Muscle layer of duodenum (tissue), 2 donors: Measurements from ENCODE around the gene PARL.

Experiments
- H3K27ac ChIP-seq: one replicate; pipeline ENCODE4 v1.7.0; 2013; ENCODE audit warnings: mild to moderate bottlenecking, low read length
- H3K27me3 ChIP-seq: one replicate; pipeline ENCODE4 v1.7.0; 2013; ENCODE audit warnings: low read depth, mild to moderate bottlenecking, control low read depth, low read length
- H3K36me3 ChIP-seq, 2 donors: one replicate each; pipeline ENCODE4 v1.7.0; 2013; ENCODE audit warnings: low read length in 2 of 2, control low read depth in 1 of 2, mild to moderate bottlenecking in 1 of 2; ENCODE audit not compliant: insufficient read depth in 2 of 2, control insufficient read depth in 1 of 2
- H3K4me1 ChIP-seq, 2 donors: one replicate each; pipeline ENCODE4 v1.7.0; 2013; ENCODE audit warnings: low read length in 2 of 2, mild to moderate bottlenecking in 2 of 2, control low read depth in 1 of 2, moderate library complexity in 1 of 2; ENCODE audit not compliant: insufficient read depth in 2 of 2, control insufficient read depth in 1 of 2
- H3K4me3 ChIP-seq, 2 donors: one replicate each; pipeline ENCODE4 v1.7.0; 2013; ENCODE audit warnings: low read length in 2 of 2, low read depth in 1 of 2, mild to moderate bottlenecking in 1 of 2
- H3K9me3 ChIP-seq, 2 donors: one replicate each; pipeline ENCODE4 v1.7.0; 2013; ENCODE audit warnings: low read length in 2 of 2, control low read depth in 1 of 2, mild to moderate bottlenecking in 1 of 2; ENCODE audit not compliant: control insufficient read depth in 1 of 2
- donor health status: healthy.

The PARL gene

DNA sequence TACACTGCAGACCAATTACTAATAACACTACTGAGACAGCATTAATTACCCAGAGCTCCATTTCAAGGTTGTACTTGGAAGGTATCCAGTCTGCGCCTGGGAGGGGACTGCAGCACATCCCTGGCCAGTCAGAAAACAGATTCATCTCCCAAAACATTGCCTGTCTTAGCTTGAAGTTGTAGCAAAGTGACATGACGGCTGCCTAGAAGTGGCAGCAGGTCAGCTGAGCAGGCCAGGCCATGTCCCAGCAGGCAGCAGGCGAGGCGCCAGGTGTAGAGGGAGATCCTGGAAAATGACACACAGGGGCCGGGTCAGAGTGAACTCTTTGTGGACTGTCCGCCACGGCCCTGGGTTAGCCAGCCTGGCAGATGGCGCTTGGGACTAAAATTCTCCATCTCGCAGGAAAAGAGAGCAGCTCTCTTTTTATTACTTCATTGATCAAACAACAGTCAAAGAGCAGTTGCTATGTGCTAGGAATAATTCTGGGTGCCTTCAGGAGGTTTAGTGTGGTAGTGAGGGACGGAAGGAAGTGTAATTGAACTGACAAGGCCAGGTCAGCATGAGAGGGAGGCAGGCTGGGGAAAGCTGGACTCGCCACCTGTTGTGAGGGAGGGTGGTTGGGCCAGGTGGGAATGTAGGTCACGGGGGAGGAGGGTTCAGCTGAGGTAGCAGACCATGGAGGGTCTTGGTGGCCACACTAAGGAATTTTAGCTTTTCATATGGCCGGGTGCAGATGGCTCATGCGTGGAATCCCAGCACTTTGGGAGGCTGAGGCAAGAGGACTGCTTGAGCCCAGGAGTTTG is 58.0 kb downstream of the PARL start:
- Histone ChIP-seq H3K36me3 (peaks cover 20 to 22% of the 10 kb centered on the region in 2 donors), H3K4me3 (no peak overlapping the region), H3K9me3 (no peaks in the 10 kb centered on the region), H3K27me3 (no peaks in the 10 kb centered on the region), H3K27ac (no peak overlapping the region), H3K4me1 (peaks cover 0 to 10% of the 10 kb centered on the region in 2 donors)

DNA sequence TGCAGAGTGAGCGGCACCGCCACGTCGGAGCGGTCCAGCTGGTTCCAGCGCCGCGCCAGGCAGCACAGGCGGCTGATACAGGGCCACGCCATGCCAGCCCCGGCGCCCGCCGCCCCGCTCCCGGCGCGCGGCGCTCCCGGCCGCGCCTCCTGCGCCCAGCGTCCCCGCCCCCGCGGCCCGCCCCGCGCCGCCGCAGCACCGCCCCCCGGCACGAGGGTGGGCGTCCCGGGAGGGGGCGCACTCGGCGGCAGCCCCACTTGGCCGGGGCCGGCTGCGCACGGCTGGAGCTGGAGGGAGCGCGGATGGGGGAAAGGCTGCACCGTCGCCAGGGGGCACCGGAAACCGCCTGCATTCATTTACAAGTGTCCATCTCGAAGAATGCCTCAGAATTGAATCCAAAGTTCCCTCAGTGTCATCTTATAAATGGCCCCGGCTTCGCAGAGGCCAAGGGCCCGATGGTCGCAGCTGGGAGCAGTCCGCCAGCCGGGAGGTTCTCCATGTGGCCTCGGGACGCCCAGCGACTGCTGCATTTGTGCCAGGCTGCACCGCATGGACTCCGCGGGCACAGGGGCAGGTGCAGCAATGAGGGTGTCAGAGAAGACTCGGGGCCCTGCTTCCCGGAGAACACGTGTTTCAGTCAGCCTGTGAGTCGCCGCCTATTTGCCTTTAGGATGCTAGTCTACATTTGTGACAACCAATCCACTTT is 59.1 kb downstream of the PARL start, which contains the start of gene MAP6D1:
Gene MAP6D1 (minus strand): TSS at position 122 of the 706 bp plus-strand sequence. CDS start 30 bp downstream, at position 92.
- Histone ChIP-seq H3K27me3 (no peaks in the 10 kb centered on the region), H3K27ac (no peak within 1 kb of the TSS), H3K9me3 (no peaks in the 10 kb centered on the region), H3K36me3 (peaks cover 16% of the 10 kb centered on the region in 2 donors), H3K4me3 (peak within 1 kb of the TSS; percentile 37 to 77), H3K4me1 (peaks cover 0 to 10% of the 10 kb centered on the region in 2 donors)

DNA sequence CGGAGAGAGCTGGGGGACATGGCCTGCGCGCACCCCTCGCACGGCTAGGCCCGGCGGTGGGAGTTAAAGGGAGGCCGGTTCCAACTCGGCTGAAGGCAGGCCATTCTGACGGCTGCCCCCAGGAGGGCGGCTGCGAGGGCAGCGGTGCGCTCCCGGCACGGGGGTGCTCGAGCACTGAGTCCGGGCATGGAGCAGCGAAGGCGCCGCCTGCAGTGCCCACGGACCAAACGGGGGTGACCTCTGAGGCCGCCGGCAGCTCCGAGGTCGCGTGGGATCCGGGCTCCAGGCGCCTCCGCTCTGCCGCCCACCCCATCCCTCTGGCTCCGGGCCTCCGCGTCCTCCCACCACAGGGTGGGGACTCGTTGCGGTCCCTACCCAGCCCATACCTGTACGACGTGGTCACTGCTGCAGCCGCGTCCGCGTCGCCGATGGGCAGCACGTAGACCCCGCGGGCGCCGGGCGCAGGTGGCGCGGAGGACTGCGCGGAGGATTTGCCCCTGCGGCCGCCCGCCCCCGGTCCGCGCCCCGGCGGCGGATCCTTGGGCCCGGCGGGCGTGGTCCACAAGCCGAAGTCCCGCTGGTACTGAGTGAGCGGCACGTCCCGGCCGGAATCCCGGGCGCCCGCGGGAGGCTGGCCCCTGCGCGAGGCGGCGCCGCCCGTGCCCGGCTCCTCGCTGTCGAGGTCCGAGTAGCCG is 59.8 kb downstream of the PARL start:
- peaks cover 0 to 10% of the 10 kb centered on the region in 2 donors for H3K4me1 ChIP-seq
- H3K27ac ChIP-seq: no peak overlapping the region
- H3K36me3 ChIP-seq: peaks cover 11% of the 10 kb centered on the region in 2 donors
- no peaks in the 10 kb centered on the region for H3K9me3 ChIP-seq
- H3K27me3 ChIP-seq: no peaks in the 10 kb centered on the region
- H3K4me3 ChIP-seq: peak overlapping the region in 1 of 2 donors; percentile 77

DNA sequence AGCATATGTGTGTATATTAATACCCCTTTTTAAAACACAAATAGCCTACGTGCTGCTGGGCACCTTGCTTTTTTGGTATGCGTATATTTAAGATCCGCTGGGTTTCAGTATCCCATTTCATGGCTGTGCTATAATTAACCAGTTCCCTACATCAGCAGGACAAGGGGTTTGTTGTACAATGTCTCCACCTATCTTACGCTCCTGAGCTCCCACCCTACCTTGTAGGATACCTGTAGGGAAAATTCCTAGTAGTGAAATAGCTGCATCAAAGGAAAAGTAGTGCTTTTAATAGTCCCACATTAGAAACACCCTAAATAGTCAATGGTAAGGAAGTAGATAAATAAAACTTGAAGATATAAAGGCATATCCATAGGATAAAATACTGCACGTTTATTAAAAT is 60.7 kb downstream of the PARL start:
- Histone ChIP-seq H3K9me3 (no peaks in the 10 kb centered on the region), H3K27me3 (no peaks in the 10 kb centered on the region), H3K27ac (no peak overlapping the region), H3K4me3 (no peak overlapping the region), H3K36me3 (peaks cover 2% of the 10 kb centered on the region in 2 donors), H3K4me1 (peaks cover 0 to 10% of the 10 kb centered on the region in 2 donors)

DNA sequence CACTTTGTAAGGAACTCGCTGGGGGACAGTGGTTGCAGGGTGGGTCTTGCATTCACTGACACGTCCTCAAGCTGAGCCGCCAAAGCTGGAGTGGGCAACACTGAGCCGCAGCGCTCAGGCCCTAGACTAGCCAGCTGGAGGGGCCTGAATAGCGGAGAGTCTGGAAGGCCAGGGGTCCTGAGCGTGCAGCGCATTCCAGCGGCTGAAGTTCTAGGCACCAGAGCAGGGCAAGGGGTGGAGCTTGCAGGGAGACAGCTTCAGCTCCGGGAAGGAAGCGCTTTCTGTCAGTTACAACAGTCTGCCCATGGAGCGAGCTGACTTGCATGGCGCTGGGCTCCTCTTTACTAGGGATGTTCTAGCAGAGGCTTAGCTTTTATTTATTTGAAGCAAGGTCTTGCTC is 62.0 kb downstream of the PARL start:
- Histone ChIP-seq H3K27me3 (no peaks in the 10 kb centered on the region), H3K9me3 (no peaks in the 10 kb centered on the region), H3K27ac (no peak overlapping the region), H3K4me1 (peaks cover 0 to 10% of the 10 kb centered on the region in 2 donors), H3K36me3 (no peaks in the 10 kb centered on the region), H3K4me3 (no peak overlapping the region)

DNA sequence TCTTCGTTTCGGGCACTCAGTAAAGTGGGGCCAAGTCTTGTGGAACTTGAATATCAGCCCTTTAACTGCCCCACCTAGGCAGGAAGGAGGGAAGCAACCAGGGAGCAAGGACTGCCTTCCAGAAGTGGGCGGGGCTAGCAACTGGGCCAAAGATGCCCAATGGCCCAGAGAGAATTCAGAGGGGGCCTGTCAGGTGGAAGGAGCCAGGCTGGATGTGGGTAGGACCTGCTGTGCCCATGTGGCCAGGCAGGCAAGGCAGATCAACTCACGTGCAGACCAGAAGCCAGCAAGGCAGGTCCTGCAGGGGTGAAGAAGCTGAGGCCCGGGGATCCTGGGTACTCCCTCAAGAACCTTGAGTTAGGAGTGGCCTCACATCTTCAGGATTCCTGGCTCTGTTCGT is 64.8 kb downstream of the PARL start:
- Histone ChIP-seq H3K27me3 (no peaks in the 10 kb centered on the region), H3K9me3 (no peaks in the 10 kb centered on the region), H3K4me1 (peaks cover 0 to 9% of the 10 kb centered on the region in 2 donors), H3K36me3 (peaks cover 3% of the 10 kb centered on the region in 2 donors), H3K27ac (no peak overlapping the region), H3K4me3 (no peak overlapping the region)

DNA sequence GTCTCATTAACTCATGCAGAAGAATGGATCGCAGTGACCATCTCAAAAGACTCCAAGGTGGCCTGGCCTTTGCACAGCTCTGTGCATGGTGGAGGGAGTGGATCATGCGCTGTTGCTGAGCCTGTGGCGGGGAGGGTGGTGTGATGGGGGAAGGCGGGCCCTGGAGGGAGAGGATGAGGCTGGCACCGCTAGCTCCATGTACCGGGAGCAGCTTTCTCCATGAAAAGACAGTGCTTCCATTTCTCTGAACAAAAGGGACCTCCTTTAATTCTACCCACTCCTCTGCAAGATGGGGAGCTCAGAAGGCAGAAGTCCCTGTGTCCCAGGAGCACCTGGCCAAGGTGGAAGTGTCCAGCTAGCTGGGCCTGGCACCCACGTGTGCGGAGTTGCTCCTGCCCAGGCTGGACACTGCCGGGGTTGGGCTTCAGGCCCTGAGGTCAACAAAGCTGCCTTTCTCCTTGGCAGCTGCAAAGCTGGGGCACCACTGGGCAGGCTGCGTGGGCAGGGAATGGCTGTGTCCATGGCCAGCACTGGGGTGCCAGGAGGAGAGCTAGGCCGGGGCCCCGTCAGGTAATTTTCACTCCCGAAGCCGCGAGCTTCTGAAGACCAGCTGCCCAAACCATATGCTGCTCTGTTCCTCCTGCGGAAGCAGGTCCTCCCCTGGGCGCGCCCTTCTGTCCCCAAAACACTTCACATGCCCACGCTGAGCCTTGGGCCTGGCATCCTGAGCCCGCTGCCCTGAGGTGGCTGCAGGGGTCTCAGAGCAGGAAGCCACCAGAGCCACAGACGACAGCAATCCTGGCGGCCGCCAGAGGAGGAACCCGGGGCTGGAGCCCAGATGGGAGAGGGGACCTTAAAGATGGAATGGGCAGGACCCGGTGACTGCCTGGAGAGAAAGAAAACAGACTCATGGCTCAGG is 65.7 kb downstream of the PARL start:
- peaks cover 3% of the 10 kb centered on the region in 2 donors for H3K36me3 ChIP-seq
- no peaks in the 10 kb centered on the region for H3K27me3 ChIP-seq
- no peaks in the 10 kb centered on the region for H3K9me3 ChIP-seq
- no peak overlapping the region for H3K4me3 ChIP-seq
- no peak overlapping the region for H3K27ac ChIP-seq
- H3K4me1 ChIP-seq: peaks cover 0 to under 1% of the 10 kb centered on the region in 2 donors

DNA sequence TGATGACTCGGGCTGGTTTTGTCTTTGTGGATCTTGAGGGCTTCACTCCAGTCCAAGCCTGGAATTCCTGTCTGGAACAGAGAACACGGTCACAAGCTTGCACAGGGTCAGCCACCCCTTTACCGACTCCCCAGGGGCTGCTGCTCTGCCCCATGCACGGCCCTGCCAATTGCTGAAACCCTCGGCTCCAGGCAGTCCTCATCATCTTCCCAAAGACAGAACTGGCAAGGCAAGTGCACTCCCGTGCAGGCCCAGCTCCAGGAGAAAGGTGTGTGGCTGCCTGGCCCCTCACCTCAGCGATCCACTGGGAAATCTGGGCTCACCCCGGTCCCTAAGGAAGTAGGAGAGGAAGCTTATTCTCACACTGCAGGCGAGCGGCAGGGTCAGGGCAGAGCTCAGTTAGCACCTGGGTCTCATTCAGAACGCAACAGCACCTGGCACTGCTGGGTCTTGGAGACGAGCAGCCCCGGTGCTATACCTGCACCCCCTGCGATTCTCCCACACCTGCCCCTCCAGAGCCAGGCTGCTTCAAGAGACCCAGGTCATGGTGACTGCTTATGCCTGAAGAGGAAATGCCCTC is 66.5 kb downstream of the PARL start:
- Histone ChIP-seq H3K27ac (no peak overlapping the region), H3K27me3 (no peaks in the 10 kb centered on the region), H3K4me3 (no peak overlapping the region), H3K36me3 (peaks cover 3% of the 10 kb centered on the region in 2 donors), H3K9me3 (no peaks in the 10 kb centered on the region), H3K4me1 (peaks cover 0 to under 1% of the 10 kb centered on the region in 2 donors)

DNA sequence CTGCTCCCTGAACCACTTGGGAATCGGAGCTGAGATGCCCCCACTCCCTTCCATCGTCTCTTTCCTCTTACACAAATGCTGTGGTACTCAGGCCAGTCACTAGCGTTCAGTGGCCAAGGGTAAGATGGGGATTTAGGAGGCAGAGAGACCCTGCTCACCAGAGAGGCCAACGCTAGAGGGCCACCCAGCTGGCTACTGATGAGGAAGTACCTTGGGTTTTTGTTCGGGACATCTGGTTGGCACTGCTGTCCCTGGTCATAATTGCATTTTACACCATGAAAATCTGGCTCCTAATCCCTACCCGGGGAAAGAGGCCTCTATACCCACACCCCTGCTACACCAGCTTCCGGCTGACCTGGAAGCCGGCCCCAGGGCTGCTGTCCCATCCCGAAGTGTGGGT is 67.0 kb downstream of the PARL start:
- Histone ChIP-seq H3K4me3 (no peak overlapping the region), H3K27me3 (no peaks in the 10 kb centered on the region), H3K4me1 (peaks cover 0 to 6% of the 10 kb centered on the region in 2 donors), H3K36me3 (peaks cover 3% of the 10 kb centered on the region in 2 donors), H3K27ac (no peak overlapping the region), H3K9me3 (no peaks in the 10 kb centered on the region)

DNA sequence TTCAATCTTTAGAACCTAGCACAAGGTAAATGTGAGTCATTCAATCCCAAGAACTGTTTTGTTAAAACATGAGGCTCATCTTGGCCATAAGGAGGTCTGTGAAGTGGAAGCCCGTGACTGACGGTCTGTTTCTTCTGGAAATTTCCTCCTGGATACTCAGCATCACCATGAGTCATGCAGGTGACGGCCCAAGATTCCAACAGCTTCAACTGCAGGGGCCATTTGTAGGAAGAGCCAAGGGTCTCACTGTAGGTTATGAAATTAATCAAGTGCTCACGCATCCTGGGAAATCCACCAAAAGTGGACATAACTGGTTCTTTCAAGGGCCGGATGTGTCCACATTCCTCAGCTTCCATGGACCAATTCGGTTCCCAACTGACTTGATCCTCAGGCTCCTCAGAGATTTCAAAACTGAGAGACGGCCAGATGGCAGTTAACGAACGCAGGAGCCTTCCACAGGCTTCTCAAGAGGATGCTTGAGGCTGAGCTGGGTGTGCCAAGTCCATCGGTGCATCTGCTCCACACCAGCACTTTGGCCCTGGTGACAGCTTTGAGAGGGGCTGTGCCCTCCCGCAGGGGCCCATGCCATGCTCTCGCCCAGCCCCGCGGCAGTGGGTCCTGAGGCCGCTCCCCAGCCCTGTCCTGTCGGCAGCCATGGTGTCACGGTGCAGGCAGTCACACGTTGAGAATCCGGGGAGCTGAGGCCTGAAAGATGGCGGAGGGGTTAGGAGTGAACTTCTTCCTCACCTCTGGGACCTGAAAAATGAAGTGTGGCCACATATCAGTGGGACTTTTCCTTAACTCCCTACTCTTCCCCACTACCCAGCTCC is 67.8 kb downstream of the PARL start:
- Histone ChIP-seq H3K27ac (no peak overlapping the region), H3K4me1 (peaks cover 0 to 6% of the 10 kb centered on the region in 2 donors), H3K27me3 (no peaks in the 10 kb centered on the region), H3K9me3 (no peaks in the 10 kb centered on the region), H3K36me3 (peaks cover 3% of the 10 kb centered on the region in 2 donors), H3K4me3 (no peak overlapping the region)
